ENCODE measurements around the gene RIIAD1. TPM values are rescaled to one million over a fixed set of nuclear protein-coding genes. Genes with fewer than 3 reads are reported as not detected.
"Not testable (repeated sequence)": the region's sequence is repeated elsewhere in the genome, so short reads cannot be mapped to it uniquely, and the experiment has no call there.

The RIIAD1 gene
- total RNA-seq, 4 donors from 2014 or later = not detected

DNA sequence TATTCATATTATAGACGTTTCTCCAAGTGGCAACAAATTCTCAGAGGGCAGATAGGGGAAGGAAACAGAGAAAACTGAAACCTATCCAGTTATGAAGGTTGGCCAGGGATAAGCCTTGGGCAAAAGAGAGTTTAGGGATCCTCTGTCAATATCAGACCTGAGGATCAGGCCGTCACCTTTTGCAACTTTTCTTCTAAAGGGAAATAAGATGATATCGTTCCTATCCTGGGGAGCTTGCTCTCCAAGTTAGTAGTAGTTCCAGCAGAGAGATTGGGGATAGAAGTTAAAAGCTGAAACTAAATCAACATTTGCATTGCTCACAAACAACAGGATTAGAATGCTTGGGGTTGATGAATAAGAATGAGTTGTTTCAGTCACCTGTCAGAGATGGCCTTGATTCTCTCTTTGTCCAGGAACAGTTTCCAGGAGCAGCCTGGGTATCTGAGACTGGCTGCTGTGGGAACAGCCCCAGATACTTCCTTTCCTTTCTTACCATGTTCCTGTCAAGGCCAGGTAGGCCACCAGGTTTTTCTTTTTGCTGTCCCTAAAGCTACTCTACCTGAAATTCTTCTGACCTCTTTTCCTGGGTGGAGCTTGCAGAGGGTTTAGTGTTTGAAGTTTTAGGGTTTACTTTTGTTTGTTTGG lies 2.5 kb downstream of the RIIAD1 start:
- intact Hi-C loops (cut with DNase I) = no loop called here

DNA sequence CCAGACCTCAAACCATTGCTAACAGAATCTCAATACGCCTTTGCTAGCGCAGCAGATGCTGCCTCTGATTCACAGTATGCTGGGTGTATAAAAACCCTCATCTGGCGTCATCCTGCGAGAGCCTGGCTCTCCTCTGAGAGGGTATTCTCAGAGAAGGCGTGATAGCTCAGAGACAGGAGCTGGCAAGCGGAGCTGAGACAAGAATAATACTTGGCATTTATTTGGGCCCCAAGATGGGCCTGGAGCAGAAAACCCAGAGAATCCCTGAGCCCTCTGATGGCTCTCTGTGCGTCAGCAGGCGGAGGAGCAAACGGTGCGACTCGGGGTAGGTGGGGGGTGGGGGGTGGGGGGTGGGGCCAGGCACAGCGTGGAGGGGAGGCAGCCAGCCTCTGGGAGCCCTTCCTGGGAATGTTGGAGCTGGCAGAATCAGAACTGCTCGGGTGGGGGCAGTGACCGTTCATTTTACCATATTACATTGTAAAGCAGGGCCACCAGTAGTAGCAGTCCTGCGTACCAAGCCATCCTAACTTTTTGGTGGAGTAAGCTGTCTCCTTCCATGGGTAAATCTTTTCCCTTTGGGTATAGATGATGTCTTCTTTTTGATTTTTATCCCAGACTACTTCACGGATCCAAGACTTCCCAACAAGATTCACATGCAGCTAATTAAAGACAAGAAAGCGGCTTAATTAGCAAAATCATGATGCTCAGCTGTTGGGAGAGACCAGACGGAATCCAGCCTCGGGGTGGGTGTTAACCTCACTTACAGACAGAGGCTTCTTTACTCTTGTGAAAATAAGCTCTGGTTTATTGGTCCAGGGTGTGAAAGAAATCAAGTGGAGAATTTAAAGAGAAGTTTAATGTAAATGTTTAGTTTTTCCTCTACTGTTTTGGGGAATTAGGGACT lies 7.1 kb downstream of the RIIAD1 start:
- no peak overlapping the region for H3K4me3 ChIP-seq (replicated peaks in 1 of 3)
- no peak for DNase-seq
- no peaks in the 10 kb centered on the region for H3K9me3 ChIP-seq
- 42 to 50% methylated on average over 14 to 19 of the region's 19 CpGs for WGBS, 2 donors
- intact Hi-C loops (cut with DNase I) = no loop called here
- no peaks in the 10 kb centered on the region for H3K36me3 ChIP-seq
- no peak for TF ChIP-seq POLR2A (IDR thresholded peaks at IDR 0.05)
- H3K4me1 ChIP-seq = no peaks in the 10 kb centered on the region
- no peak overlapping the region for H3K27ac ChIP-seq
- peaks cover 3% of the 10 kb centered on the region for H3K27me3 ChIP-seq

More for the DNA sequence above, 2.5 kb downstream of the RIIAD1 start:
- Histone ChIP-seq H3K27ac (no peak overlapping the region), H3K36me3 (no peaks in the 10 kb centered on the region), H3K9me3 (no peaks in the 10 kb centered on the region), H3K27me3 (peaks cover 4% of the 10 kb centered on the region), H3K4me1 (peaks cover 6 to 17% of the 10 kb centered on the region in 2 donors), H3K4me3 (replicated peaks in 1 of 3) (no peak overlapping the region)
- DNase-seq = no peak
- TF ChIP-seq, protein P1, sequence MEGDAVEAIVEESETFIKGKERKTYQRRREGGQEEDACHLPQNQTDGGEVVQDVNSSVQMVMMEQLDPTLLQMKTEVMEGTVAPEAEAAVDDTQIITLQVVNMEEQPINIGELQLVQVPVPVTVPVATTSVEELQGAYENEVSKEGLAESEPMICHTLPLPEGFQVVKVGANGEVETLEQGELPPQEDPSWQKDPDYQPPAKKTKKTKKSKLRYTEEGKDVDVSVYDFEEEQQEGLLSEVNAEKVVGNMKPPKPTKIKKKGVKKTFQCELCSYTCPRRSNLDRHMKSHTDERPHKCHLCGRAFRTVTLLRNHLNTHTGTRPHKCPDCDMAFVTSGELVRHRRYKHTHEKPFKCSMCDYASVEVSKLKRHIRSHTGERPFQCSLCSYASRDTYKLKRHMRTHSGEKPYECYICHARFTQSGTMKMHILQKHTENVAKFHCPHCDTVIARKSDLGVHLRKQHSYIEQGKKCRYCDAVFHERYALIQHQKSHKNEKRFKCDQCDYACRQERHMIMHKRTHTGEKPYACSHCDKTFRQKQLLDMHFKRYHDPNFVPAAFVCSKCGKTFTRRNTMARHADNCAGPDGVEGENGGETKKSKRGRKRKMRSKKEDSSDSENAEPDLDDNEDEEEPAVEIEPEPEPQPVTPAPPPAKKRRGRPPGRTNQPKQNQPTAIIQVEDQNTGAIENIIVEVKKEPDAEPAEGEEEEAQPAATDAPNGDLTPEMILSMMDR (IDR thresholded peaks at IDR 0.05) = no peak
- TF ChIP-seq POLR2A (IDR thresholded peaks at IDR 0.05) = no peak
- WGBS, 2 donors = 40 to 48% methylated on average over 3 of the region's 3 CpGs

DNA sequence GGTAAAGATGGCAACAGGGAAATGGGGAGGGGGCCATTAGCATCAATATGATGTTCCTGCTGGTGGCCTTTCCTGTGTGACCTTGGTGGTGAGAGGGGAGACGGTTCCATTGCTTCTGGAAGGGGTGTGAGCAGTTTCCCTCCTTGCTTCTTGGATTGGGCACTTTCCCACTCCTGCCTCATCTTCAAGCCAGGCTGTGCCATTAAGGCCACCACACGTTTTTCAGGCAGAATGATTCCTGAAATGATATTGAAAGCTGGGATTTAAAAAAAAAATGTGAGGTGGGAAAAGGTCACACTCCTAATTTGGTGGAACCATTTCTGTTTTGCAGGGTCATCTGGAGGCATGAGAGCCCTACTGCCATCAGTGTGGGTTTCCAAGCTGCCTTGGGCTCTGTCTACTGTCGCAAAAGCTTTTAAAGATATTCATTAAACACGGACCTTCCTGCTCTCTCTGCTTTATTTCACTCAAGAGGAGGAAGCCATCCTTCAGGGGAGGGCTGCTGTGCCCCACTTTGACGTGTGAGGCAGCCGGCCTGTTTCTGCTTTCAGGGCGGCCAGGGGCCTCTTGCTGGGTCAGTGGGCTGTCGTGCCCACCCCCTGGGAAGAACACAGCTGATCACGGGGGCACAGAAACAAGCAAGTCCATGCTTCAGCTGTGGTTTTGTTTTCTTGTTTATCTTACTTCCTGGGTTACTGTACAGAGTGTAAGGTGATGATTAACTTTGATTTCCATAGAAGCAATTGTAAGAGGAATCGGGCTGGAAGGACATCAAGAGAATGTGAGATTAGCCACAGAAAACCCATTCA lies 8.0 kb downstream of the RIIAD1 start:
- no peak for DNase-seq
- no peak for TF ChIP-seq POLR2A (IDR thresholded peaks at IDR 0.05)
- TF ChIP-seq, protein P1 (IDR thresholded peaks at IDR 0.05) = no peak
- 77 to 79% methylated on average over 10 of the region's 10 CpGs for WGBS, 2 donors
- no peak overlapping the region for H3K27ac ChIP-seq
- H3K27me3 ChIP-seq = no peaks in the 10 kb centered on the region
- H3K4me1 ChIP-seq = no peaks in the 10 kb centered on the region
- no peaks in the 10 kb centered on the region for H3K36me3 ChIP-seq
- intact Hi-C loops (cut with DNase I) = no loop called here
- H3K4me3 ChIP-seq (replicated peaks in 1 of 3) = no peak overlapping the region
- H3K9me3 ChIP-seq = no peaks in the 10 kb centered on the region

DNA sequence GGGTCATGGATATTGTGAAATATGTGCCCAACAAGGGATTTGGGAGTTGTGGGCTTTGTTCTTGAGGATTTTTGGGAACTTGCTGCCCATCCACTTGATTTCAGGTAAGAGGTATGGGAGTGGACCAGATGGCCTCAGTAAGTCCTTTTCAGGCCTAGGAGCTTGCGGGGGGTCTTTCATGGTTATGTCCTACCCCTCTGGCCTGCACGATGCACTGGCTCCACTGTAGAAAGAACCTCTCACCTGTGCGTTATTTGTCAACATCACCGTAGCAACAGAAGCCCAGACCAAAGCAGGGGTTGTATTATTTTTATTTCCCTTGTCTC lies 8.6 kb downstream of the RIIAD1 start:
- no peaks in the 10 kb centered on the region for H3K36me3 ChIP-seq
- no peak overlapping the region for H3K27ac ChIP-seq
- H3K27me3 ChIP-seq = no peaks in the 10 kb centered on the region
- no peak for DNase-seq
- 81% methylated on average over 4 of the region's 4 CpGs for WGBS, 2 donors
- H3K4me1 ChIP-seq = no peaks in the 10 kb centered on the region
- TF ChIP-seq, protein P1 (IDR thresholded peaks at IDR 0.05) = no peak
- TF ChIP-seq POLR2A (IDR thresholded peaks at IDR 0.05) = no peak
- H3K9me3 ChIP-seq = no peaks in the 10 kb centered on the region
- intact Hi-C loops (cut with DNase I) = loop anchor here (10.0 kb wide), 3 partner anchors 105 to 285 kb away; partner anchors contain the start of genes C2CD4D and RORC
- H3K4me3 ChIP-seq (replicated peaks in 1 of 3) = no peak overlapping the region

DNA sequence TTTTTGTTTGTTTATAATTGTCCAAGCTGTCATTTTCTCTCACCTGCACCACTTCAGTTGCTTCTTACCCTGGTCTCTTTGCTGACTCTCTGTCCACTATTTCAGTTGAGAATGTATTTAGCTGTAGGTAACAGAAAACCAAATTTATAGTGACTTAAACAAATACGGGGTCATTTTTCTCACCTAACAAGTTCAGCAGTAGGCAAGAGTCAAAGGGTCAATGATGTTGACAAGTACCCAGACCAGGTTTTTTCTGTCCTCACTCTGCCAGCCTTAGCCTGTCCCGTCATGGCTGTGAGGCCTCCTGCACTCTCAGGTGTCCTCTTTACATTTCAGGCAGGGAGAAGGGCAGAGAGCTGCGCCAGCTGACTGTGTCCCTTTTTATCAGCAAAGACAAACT lies 11.8 kb downstream of the RIIAD1 start:
- no peak for DNase-seq
- TF ChIP-seq, protein P1 (IDR thresholded peaks at IDR 0.05) = no peak
- no peak for TF ChIP-seq POLR2A (IDR thresholded peaks at IDR 0.05)
- Histone ChIP-seq H3K27me3 (no peaks in the 10 kb centered on the region), H3K36me3 (no peaks in the 10 kb centered on the region), H3K27ac (no peak overlapping the region), H3K9me3 (no peaks in the 10 kb centered on the region), H3K4me1 (no peaks in the 10 kb centered on the region), H3K4me3 (replicated peaks in 1 of 3) (no peak overlapping the region)
- WGBS, 2 donors = 79 to 83% methylated on average over 3 of the region's 3 CpGs
- intact Hi-C loops (cut with DNase I) = loop anchor here (10.0 kb wide), 3 partner anchors 102 to 288 kb away; partner anchors contain the start of genes C2CD4D and RORC

DNA sequence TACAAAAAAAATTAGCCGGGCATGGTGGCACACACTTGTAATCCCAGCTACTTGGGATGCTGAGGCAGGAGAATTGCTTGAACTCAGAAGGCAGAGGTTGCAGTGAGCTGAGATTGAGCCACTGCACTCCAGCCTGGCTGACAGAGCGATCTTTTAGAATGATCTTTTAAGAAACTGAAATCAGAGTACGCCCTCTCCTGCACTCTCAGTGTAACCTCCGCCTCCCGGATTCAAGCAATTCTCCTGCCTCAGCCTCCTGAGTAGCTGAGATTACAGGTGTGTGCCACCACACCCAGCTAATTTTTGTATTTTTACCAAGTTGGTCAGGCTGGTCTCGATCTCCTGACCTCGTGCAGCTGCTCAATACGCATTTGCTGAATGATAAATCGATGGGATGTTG lies 12.7 kb downstream of the RIIAD1 start:
- not testable (repeated sequence) for H3K27ac ChIP-seq; H3K4me3 ChIP-seq (replicated peaks in 1 of 3); H3K9me3 ChIP-seq; H3K4me1 ChIP-seq; H3K36me3 ChIP-seq; H3K27me3 ChIP-seq; DNase-seq
- intact Hi-C loops (cut with DNase I) = loop anchor here (2.0 to 10.0 kb wide), 4 partner anchors 101 to 289 kb away; partner anchors contain the start of genes C2CD4D and RORC
- 92 to 94% methylated on average over 9 of the region's 9 CpGs for WGBS, 2 donors

Data from thyroid gland (tissue), 4 donors.